GOT3 (cell line): ENCODE results near the gene SLC4A11.

Source experiments
- DNase-seq: peaks from one replicate; lab custom pipeline; 2025; ENCODE audit warnings: mixed read lengths; lab: John Stamatoyannopoulos, UW

Gene SLC4A11

GRCh38 chr20:3239026-3239866 lies at the start of gene SLC4A11:
TSS of gene SLC4A11 (minus strand) at chr20:3239190. CDS start at chr20:3239137, 53 bp downstream.
- DNase-seq, result no peak

- no peak for DNase-seq
Measured at GRCh38 chr20:3283222-3283820, 44.3 kb upstream of the SLC4A11 start.

- DNase-seq, result no peak
Measured at GRCh38 chr20:3282271-3283221, 43.6 kb upstream of the SLC4A11 start.

GRCh38 chr20:3281437-3281836 lies 42.4 kb upstream of the SLC4A11 start:
- DNase-seq, result no peak

- no peak for DNase-seq
Measured at GRCh38 chr20:3279761-3280160, 40.8 kb upstream of the SLC4A11 start.

GRCh38 chr20:3277686-3278465 lies 38.9 kb upstream of the SLC4A11 start:
- no peak for DNase-seq

GRCh38 chr20:3276680-3277015 lies 37.7 kb upstream of the SLC4A11 start:
- DNase-seq, result no peak

GRCh38 chr20:3275966-3276679 lies 37.1 kb upstream of the SLC4A11 start:
- no peak for DNase-seq

- DNase-seq, result no peak
Measured at GRCh38 chr20:3275064-3275935, 36.3 kb upstream of the SLC4A11 start.

GRCh38 chr20:3273371-3273770 lies 34.4 kb upstream of the SLC4A11 start:
- DNase-seq, result no peak

GRCh38 chr20:3270051-3270450 lies 31.1 kb upstream of the SLC4A11 start:
- DNase-seq, result no peak

GRCh38 chr20:3262566-3262965 lies 23.6 kb upstream of the SLC4A11 start:
- DNase-seq, result no peak

- DNase-seq, result no peak
Measured at GRCh38 chr20:3258429-3258828, 19.4 kb upstream of the SLC4A11 start.

GRCh38 chr20:3255728-3256127 lies 16.7 kb upstream of the SLC4A11 start:
- DNase-seq, result no peak

GRCh38 chr20:3251806-3252205 lies 12.8 kb upstream of the SLC4A11 start:
- DNase-seq, result no peak

- DNase-seq, result no peak
Measured at GRCh38 chr20:3250091-3250504, 11.1 kb upstream of the SLC4A11 start.

GRCh38 chr20:3248993-3249347 lies 10.0 kb upstream of the SLC4A11 start:
- DNase-seq, result no peak

- DNase-seq, result no peak
Measured at GRCh38 chr20:3248167-3248992, 9.4 kb upstream of the SLC4A11 start.

- no peak for DNase-seq
Measured at GRCh38 chr20:3247638-3248037, 8.6 kb upstream of the SLC4A11 start.
